RCC 7860 (cell line): ENCODE measurements around the gene TNPO3.
"Not testable (repeated sequence)": the region's sequence is repeated elsewhere in the genome, so short reads cannot be mapped to it uniquely, and the experiment has no call there.

Experiments used
- DNase-seq: peaks from one replicate; pipeline ENCODE4 v3.0.0-alpha.2; 2015; ENCODE audit warnings: low spot score
- FAIRE-seq: peaks from 2 replicates; lab custom pipeline; 2012; peaks lifted over from hg19 to GRCh38; lab: Jason Lieb, UNC

Gene TNPO3

DNA sequence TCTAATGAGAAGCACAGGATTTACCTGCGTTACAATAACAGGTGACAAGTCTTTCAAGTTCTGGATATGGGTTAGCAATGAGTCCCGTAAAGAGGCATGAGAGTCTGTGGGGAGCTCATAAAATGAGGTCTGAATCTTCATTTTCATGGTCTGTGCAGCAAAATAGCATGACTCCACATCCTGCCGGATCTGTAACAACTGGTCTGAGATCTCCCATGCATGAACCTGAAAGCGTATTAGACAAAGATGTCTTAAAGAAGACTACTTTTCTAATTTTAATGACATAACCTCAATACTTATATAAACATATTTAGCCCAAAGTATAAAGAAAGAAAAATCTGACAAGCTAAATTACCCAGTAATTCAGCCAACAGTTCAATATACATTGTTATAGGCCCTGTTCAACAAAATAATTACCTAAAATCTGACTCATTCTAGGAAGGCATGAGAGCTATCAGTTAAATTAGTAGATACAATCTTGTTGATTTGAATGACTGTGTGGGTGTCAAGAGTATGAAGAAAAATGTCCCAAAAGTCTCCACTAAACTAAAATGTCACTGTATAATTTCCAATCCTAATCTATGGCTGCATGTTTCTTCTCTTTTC is 36.9 kb downstream of the TNPO3 start:
- FAIRE-seq: no peak
- DNase-seq: no peak

DNA sequence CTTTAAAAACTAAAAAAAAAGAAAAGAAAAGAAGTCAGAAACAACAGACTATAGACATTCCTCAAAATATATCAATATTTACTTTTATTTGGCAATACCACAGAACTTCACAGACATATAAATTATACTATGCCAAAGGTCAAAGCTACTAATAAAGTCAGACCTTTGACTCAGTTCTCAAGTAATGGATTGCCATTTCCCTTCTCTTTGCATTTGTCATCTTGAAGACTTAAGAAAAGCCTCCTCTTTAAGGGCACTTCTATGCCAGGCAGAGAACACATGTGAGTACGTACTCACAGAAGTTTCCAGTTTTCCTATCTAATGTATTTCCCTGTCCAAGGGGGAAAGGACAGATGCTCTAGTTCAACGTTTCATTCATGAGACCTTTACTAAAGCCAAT is 37.6 kb downstream of the TNPO3 start:
- no peak for FAIRE-seq

DNA sequence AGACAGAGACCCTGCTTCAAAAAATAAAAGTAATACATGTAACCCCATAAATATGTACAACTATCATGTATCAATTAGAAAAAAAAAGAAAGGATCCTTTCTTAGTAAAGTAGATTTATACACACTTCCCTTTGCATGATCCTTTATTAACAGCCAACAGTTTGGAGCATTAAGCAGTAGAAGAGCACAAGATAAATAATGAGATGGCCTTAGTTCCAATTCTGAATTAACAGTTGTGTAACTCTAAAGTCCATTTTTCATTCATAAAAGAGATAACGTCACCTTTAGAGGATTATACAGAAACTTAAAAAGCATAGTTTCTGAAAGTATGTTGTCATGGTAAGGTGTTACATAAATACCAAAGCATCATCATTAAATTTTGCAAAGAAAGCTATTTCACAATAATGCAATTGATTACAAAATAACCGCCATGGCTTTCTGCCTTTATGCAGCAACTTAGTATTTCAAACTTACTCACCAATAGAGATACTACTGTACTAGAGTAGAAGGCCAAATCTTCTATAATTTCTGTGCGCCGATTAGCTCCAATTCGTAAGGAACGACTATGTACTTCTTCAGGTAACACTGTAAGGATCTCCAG is 40.3 kb downstream of the TNPO3 start:
- FAIRE-seq (no peak), DNase-seq (no peak)

More for the DNA sequence above, 37.6 kb downstream of the TNPO3 start:
- DNase-seq: no peak

DNA sequence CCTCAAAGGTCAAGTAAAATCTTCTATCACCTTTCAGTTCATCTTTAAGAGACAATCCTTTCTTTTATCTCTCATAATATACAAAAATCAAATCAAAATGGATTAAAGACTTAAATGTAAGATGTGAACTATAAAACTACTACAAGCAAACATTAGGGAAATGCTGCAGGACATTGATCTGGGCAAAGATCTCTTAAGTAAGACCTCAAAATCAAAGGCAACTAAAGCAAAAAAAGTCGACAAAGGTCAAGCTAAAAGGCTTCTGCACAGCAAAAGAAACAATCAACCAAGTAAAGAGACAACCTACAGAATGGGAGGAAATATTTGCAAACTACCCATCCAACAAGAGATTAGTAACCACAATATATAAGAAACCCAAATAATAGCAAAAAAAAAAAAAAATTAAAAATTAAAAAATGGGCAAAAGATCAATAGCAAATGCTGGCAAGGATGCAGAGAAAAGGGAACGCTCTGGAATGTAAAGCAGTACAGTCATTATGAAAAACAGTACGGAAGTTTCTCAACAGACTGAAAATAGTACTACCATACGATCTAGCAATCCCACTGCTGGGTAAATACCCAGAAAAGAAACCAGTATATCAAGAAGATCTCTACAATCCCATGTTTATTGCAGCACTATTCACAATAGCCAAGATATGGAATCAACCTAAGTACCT is 41.7 kb downstream of the TNPO3 start:
- DNase-seq (no peak), FAIRE-seq (peak; percentile 18)

DNA sequence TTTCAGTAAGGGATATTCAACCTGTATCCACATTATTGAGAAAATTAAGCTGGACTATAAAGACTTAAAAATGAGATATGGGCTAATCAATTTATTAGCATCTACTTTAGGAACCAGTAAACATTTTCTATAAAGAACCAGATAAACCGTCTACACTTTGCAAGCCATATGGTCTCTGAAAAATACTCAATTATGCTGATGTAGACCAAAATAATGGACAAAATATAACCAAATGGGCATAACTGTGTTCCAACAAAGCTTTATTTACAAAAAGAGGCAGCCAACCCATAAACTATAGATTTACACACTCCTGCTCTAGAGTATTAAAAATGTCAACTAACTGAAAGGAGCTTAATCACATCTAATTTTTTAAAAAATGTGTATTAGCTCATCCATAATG is 42.3 kb downstream of the TNPO3 start:
- FAIRE-seq (no peak), DNase-seq (no peak)

DNA sequence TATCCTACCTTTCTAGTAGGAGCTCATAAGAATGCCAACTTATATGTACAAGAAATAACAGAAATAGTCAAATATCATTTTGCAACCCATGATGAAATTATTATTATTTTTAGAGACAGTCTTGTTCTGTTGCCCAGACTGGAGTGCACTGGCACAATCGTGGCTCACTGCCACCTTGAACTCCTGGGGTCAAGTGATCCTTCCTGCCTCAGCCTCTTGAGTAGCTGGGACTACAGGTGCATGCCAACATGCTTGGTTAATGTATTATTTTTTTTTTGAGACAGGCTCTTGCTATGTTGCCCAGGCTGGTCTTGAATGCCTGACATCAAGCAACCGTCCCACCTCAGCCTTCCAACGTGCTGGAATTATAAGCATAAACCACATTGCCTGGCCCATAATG is 44.8 kb downstream of the TNPO3 start:
- FAIRE-seq: no peak
- DNase-seq: no peak

DNA sequence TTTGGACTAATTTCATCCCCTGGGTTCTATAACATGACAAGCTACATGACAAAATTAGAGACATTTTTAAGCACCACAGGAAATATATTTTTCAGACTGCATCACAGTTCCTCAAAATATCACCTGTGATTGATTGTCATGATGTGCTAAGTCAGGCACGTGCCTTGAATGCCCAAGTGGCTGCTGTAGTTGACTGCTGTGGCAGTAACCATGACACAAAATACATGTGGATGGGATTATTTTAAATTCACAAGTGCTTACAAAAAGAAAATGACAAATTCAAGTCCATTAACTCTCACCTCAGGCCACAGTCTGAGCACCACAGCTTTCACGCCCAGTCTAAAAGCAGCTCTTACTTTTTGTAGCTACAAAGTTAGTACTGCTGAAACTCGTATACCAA is 45.5 kb downstream of the TNPO3 start:
- no peak for DNase-seq
- no peak for FAIRE-seq

DNA sequence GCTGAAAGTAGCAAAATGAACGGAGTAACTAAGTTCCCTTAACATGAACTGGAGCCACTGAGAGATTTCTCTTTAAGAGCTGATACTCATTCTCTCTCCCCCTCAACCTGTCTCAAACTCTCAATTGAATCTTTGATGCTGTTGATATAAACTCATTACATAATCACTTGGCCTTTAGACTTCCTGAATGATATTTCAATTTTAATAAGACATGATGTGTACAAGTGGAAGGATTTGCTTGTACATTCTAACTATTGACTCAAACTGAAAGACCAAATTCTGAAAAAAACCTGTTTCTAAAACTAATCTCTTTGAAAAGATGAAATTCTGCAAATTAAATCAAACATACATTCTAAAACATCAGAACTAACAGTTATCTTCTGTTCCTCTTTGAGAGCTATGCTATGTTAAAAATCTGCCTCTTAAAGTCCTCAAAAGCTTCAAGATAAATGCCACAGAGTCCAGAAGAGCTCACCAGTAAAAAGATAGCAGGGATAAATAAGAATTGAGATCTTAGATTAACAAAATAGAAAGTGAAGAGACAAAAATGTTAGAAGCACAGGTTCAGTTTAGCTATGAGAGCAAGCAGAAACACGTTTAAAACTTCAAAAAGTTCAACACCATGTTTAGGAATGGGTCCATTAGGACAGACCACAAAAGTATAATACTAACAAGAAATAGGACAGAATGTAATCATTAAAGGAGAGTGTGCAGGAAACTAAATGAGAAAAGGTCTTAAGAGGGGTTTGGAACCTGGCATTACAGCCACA is 46.1 kb downstream of the TNPO3 start:
- DNase-seq (no peak), FAIRE-seq (no peak)

DNA sequence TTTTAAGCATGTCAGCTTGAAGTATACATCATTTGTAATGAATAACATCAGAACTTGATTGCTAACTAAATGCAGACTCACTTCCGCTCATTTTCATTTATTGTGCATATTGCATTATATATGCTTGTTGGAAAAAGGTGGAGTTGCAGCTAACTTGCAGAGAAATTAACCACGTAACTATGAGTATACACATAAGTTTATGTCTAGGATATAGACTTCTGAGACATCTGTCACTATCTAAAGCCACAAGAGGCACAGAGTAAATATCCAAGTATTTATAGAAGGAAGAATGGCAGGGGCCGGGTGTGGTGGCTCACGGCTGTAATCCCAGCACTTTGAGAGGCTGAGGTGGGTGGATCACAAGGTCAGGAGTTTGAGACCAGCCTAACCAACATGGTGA is 47.3 kb downstream of the TNPO3 start:
- DNase-seq (no peak), FAIRE-seq (no peak)

DNA sequence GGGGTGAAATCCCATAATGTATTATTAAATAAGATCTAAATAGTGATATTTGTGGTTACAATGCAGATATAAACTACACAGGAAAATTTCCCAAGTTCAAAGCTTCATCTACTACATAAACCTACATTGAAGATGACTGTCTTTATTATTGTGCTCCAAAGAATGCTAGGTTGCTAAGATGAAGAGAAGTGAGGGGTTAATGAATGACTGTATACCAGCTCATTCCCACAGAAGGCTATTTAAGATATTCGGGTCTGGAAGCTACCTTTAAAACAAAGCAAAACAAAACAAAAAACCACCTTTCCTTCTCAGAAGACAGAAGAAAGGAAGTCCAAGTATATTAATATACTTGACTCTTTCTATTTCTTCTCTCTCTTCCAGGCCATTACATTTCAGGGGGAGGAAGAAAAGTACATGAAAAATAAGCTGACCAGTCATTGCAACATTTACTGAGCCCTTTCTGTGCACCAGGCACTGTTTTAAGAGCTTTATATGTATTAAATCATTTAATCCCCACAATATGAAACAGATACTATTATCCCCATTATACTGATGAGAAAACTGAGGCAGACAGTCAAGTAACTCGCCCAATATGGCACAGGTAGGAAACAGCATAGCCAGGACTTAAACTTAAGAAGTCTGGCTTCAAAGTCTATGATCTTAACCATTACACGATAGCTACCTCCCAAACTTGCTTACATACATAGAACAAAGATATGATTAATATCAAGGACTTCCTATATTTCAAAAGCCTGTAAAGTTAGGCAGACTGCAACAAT is 48.1 kb downstream of the TNPO3 start:
- FAIRE-seq (peak; percentile 68), DNase-seq (peak; percentile 24)

DNA sequence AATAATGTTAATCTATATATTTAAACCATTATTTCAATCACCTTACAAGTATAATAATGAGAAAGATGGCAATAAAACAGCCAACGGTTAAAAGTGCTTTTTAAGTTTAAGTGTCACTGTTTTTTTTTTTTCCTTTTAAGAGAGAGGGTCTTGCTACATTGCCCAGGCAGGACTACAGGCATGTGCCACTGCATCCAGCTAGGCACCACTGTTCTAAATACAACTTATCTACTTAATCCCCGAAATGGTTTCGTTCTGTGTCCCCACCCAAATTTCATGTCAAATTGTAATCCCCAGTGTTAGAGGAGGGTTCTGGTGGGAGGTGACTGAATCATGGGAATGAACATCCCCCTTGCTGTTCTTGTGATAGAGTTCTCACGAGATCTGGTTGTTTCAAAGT is 49.7 kb downstream of the TNPO3 start:
- FAIRE-seq: no peak
- no peak for DNase-seq

DNA sequence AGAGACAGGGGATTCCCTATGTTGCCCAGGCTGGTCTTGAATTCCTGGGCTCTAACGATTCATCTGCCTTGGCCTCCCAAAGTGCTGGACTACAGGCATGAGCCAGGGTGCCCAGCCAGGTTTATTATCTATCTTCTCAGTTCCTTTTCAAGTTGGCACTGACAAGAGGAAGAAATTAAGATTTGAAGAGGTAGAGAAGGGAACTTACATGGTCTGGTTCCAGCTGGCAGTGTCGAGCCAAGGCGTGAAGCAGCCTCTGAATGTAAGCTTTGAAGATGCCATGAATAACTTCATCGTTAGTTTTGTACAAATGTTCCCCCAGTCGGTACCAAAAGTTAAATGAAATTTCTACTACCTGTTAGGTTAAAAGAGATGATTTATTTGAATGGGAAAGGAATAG is 57.7 kb downstream of the TNPO3 start:
- DNase-seq (no peak), FAIRE-seq (no peak)

DNA sequence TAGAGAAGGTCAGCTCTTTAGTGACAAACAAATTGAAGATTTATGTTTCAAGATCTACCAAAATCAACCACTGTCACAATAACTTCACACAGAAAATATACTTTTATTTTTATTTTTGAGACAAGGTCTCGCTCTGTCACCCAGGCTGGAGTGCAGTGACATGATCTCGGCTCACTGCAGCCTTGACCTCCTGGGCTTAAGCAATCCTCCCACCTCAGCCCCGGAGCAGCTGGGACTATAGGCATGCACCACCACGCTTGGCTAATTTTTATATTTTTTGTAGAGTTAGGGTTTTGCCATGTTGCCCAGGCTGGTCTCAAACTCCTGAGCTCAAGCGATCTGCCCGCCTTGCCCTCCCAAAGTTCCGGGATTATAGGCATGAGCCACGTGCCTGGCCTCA is 60.4 kb downstream of the TNPO3 start:
- not testable (repeated sequence) for DNase-seq
- peak; percentile 31 for FAIRE-seq

DNA sequence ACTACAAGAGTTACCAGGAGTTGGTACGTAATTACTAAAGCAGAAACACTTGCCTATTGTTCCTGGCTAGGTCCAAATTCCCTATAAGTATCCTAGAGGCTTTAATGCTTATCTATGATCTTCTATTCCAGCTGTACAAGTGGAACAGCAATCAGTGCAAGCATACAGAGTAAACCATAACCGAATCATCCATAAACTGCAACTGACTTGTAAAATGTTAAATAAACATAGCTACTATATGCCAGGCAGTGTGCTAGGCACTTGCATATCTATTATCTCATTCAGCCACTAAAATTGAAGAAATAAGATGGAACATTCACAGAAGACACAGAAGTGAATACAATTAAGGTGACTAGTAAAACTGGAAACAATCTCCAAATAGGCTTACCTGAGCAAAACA is 61.5 kb downstream of the TNPO3 start:
- DNase-seq: no peak

DNA sequence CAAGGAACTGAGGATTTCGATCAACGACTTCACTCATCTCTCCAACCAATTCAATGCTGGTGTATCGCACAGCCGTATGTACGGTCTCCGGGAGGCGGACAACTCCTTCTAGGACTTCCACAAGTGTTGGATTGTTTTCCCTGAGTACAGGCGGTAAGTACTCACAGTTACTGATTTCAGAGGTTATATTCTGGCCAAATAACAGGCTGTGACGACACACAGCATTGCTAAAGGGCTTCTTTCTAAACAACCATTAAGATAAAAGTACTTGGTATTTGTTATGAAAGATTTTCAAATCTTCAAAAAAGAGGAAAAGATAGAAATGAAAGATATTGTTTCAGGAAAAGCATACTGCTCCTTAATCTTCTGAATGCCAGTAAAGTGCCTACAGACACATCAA is 65.0 kb downstream of the TNPO3 start:
- DNase-seq (no peak), FAIRE-seq (no peak)

More for the DNA sequence above, 61.5 kb downstream of the TNPO3 start:
- no peak for FAIRE-seq

DNA sequence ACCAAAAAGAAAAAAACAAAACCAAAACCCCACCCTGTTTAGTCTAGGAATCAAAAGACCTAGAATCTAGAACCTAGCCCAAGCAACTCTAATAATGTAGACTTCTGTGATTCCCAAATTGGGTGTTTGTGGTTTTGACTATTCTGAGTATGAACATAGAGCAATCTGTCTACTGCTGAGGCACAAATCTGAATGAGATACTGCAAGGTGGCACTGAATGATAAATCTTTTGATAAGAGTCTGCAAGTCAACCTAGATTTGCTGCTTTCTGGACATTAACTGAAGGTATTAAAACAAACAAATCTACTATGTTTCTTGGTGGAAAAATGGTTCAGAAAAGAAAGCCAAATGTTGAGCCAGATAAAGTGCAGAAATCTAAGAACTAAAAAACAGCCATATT is 66.5 kb downstream of the TNPO3 start:
- DNase-seq (no peak), FAIRE-seq (no peak)

DNA sequence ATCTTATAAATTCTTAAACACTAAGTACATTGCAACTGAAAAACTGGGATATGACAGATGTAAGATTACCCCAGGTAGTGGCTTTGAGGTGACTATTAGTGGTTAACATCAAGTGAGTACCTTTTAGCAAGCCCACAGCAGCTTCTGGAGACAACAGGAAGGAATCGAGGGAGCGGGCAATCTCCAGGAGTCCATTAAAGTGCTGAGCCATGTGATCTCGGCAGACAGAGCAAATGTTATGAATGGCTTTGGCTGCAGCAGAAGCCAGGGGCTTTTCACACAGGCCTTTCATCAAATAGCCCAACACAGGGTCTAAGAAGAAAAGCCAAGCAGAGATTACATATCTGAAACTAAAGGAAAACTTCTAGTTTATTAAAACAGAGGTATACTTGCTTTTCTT is 68.3 kb downstream of the TNPO3 start:
- DNase-seq: no peak
- FAIRE-seq: no peak

DNA sequence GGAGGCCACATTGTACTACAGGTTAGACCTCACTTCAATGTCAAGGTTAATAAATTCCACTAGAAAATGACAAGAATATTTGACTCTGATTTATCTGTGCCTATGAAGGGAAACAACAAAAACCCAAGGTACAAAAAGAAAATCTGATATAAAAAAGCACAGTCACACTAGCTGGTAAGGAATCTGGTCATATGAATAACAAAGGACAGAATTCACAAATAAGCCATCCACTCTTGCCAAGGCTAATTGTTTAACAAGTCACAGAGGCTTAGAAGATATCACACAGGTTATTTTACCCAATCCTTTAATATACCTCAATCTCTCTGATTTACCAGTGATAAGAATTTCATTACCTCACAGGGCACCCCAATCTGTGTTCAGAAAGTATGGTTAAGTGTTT is 69.3 kb downstream of the TNPO3 start:
- DNase-seq: no peak
- FAIRE-seq: no peak

DNA sequence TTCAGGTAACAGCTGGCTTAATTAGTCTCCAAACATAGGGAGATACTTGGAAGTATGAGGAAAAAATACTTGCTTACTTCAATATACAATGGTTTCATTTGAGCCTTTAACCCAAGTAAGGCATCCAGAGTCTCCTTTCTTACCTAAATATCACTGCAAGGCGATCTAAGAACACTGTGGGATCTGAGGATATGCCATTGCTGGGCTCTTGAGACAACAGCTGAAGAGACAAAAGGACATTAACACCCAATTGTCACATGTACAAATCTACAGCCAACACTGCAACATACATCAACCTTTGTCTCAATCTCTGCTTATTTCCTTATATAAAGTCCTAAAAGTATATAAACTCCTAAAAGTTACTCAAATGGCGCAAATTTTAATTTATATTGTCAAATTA is 72.8 kb downstream of the TNPO3 start:
- DNase-seq: no peak
- no peak for FAIRE-seq

DNA sequence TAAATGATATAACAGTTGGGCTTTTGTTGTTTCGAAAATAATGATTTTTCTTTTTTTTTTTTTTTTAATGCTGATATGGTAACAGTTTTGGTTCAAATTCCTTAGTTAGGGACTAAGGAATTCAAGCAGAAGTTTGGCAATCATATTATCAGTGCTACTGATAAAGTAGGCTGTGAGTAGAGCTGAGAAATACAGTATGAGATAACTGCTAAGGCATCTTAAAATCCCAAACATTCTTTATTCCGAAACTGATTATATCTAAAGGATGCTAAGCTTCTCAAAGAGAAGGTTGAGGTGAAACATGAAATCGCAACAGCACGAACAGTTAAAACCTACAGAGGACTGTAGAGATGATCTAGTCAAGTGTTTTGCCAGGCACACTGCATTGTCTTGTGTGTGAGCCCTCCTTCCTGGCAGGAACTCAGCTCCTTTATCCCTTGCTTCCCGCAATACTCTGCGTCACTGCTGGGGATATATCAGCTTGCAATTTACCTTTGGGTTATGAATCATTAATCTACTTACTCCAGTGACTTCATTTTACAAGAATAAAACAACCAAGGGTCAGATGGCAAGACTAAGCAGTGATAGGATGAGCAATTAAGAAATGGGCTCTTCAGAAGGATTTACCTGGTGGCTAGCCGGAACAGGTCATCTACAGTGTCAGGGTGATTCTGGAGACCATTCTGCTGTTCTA is 80.5 kb downstream of the TNPO3 start:
- FAIRE-seq: peak; percentile 92
- peak; percentile 81 for DNase-seq
